ENCODE data around the gene PLK4.

Gene PLK4

DNA sequence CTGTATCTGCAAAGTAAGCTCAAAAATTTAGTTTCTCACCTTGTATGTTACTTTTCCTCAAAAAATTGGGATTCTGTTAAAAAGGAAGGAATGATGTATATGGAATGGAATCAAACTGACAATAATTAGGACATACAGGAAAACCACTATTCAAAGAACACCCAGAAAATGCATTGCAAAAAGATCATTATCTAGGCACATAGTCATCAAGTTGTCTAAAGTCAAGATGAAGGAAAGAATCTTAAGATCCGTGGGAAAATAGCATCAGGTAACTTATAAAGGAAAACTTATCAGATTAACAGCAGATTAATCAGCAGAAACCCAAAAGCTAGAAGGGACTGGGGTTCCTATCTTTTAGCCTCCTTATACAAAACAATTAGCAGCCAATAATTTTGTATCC lies 23.1 kb upstream of the PLK4 start:
- DNase-seq (ENCODE audit: low read depth), result no peak
- no peak overlapping the region for H3K4me3 ChIP-seq (ENCODE audit: low read depth, low read length)
- no peak for TF ChIP-seq MAX (IDR thresholded peaks at IDR 0.05; ENCODE audit: low read depth, low read length)

DNA sequence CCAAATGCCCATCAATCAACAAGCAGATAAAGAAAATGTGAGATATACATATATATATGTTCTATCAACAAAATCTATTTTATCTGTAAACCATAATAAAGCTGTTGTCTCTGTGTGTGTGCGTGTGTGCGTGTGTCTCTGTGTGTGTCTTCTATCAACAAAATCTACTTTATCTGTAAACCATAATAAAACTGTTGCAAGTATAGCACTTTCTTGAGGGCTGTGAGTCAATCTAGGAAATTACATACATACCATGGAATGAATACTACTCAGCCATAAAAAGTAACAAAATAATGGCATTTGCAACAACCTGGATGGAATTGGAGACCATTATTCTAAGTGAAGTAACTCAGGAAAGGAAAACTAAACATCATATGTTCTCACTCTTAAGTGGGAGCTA lies 12.5 kb upstream of the PLK4 start:
- TF ChIP-seq MAX (IDR thresholded peaks at IDR 0.05; ENCODE audit: low read depth, low read length), result no peak
- TF ChIP-seq, protein P1, sequence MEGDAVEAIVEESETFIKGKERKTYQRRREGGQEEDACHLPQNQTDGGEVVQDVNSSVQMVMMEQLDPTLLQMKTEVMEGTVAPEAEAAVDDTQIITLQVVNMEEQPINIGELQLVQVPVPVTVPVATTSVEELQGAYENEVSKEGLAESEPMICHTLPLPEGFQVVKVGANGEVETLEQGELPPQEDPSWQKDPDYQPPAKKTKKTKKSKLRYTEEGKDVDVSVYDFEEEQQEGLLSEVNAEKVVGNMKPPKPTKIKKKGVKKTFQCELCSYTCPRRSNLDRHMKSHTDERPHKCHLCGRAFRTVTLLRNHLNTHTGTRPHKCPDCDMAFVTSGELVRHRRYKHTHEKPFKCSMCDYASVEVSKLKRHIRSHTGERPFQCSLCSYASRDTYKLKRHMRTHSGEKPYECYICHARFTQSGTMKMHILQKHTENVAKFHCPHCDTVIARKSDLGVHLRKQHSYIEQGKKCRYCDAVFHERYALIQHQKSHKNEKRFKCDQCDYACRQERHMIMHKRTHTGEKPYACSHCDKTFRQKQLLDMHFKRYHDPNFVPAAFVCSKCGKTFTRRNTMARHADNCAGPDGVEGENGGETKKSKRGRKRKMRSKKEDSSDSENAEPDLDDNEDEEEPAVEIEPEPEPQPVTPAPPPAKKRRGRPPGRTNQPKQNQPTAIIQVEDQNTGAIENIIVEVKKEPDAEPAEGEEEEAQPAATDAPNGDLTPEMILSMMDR (IDR thresholded peaks at IDR 0.05; ENCODE audit: low read depth, low read length), result no peak
- H3K4me3 ChIP-seq (ENCODE audit: low read depth, low read length), result no peak overlapping the region
- DNase-seq (ENCODE audit: low read depth), result no peak

GRCh38 chr4:127870281-127870680 lies 10.4 kb upstream of the PLK4 start:
- no peak overlapping the region for H3K4me3 ChIP-seq (ENCODE audit: low read depth, low read length)
- TF ChIP-seq, protein P1 (IDR thresholded peaks at IDR 0.05; ENCODE audit: low read depth, low read length), result no peak
- TF ChIP-seq POLR2A (IDR thresholded peaks at IDR 0.05; ENCODE audit: extremely low read depth, insufficient read length), result no peak
- no peak for TF ChIP-seq MYC (IDR thresholded peaks at IDR 0.05; ENCODE audit: low read depth, low read length)
- no peak for TF ChIP-seq MAX (IDR thresholded peaks at IDR 0.05; ENCODE audit: low read depth, low read length)
- DNase-seq (ENCODE audit: low read depth), result no peak

DNA sequence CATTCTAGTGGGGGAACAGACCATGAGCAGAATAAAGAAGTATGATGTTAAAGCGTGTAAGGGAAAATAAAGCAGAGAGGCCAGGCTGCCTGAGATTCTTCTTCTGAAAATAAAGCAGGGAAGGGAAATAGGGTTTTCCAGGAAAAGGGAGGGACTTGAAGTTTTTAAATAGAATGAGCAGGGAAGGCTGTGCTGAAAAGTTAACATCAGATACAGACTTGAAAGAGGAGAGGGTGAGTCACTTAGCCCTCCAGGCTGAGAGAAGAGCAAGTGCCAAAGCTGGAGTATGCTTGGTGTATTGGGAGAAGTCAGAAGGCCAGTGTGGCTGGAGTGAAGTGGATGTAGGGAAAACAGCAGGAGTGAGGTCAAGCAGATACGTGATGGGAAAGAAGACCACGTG lies 10.0 kb upstream of the PLK4 start:
- no peak for DNase-seq (ENCODE audit: low read depth)
- H3K4me3 ChIP-seq (ENCODE audit: low read depth, low read length), result no peak overlapping the region

GRCh38 chr4:127875791-127876190 lies 4.9 kb upstream of the PLK4 start:
- TF ChIP-seq MAX (IDR thresholded peaks at IDR 0.05; ENCODE audit: low read depth, low read length) (no peak), MYC (IDR thresholded peaks at IDR 0.05; ENCODE audit: low read depth, low read length) (no peak), POLR2A (IDR thresholded peaks at IDR 0.05; ENCODE audit: extremely low read depth, insufficient read length) (no peak)
- TF ChIP-seq, protein P1 (IDR thresholded peaks at IDR 0.05; ENCODE audit: low read depth, low read length), result no peak
- DNase-seq (ENCODE audit: low read depth), result no peak
- no peak overlapping the region for H3K4me3 ChIP-seq (ENCODE audit: low read depth, low read length)

More for the DNA sequence above, 10.0 kb upstream of the PLK4 start:
- TF ChIP-seq POLR2A (IDR thresholded peaks at IDR 0.05; ENCODE audit: extremely low read depth, insufficient read length), result no peak
- TF ChIP-seq MYC (IDR thresholded peaks at IDR 0.05; ENCODE audit: low read depth, low read length), result no peak
- no peak for TF ChIP-seq MAX (IDR thresholded peaks at IDR 0.05; ENCODE audit: low read depth, low read length)

- no peak for DNase-seq (ENCODE audit: low read depth)
- H3K4me3 ChIP-seq (ENCODE audit: low read depth, low read length), result peak overlapping the region; percentile 89
- TF ChIP-seq MAX (IDR thresholded peaks at IDR 0.05; ENCODE audit: low read depth, low read length), result no peak
Observed at GRCh38 chr4:127881563-127881864, 821 bp downstream of the PLK4 start.

- DNase-seq (ENCODE audit: low read depth), result no peak
- no peak overlapping the region for H3K4me3 ChIP-seq (ENCODE audit: low read depth, low read length)
- TF ChIP-seq POLR2A (IDR thresholded peaks at IDR 0.05; ENCODE audit: extremely low read depth, insufficient read length) (no peak), MYC (IDR thresholded peaks at IDR 0.05; ENCODE audit: low read depth, low read length) (no peak), MAX (IDR thresholded peaks at IDR 0.05; ENCODE audit: low read depth, low read length) (no peak)
- TF ChIP-seq, protein P1 (IDR thresholded peaks at IDR 0.05; ENCODE audit: low read depth, low read length), result no peak
Observed at GRCh38 chr4:127888559-127888958, 7.9 kb downstream of the PLK4 start.
